Measurements from ENCODE around the gene TICAM2.

GRCh38 chr5:115621365-115621900 is 19.2 kb upstream of the TICAM2 start:
- TF ChIP-seq JUN (CRISPR knock-in tag; IDR thresholded peaks at IDR 0.05) (no peak), CTCF (IDR thresholded peaks at IDR 0.05) (no peak), ZNF317 (CRISPR knock-in tag; IDR thresholded peaks at IDR 0.05; ENCODE audit: borderline replicate concordance, low read depth) (no peak)
